ENCODE results near the gene STX8.

STX8 gene

DNA sequence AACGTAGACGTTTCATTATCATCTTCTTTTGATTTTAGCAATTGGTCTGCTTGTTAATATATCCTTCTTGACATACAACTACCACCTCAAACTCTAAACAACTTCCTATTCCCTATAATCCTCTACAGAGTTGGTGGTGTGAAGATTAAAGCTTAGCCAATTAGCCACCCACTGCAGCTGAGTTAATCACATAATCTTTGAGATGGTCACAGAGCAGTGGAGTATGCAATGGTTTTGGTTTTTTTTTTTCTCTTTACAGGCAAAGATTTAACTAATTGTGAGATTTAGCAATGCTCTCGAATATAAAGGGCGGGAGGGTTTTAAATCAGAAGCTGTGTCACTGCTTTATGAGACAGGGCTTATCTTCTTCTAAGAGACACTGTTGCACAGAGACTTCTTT lies 37.0 kb downstream of the STX8 start:
- Histone ChIP-seq H3K18ac (ENCODE audit: low read depth in 1 of 2, low read length in 2 of 2) (no peak overlapping the region), H2AFZ (ENCODE audit: low read depth, low read length) (no peak overlapping the region), H4K8ac (ENCODE audit: low read length) (no peak overlapping the region), H2BK15ac (ENCODE audit: low read depth, poor library complexity, severe bottlenecking) (no peak overlapping the region), H3K23ac (ENCODE audit: low read length in 2 of 2) (no peak overlapping the region), H2BK12ac (ENCODE audit: low read length in 2 of 2) (no peak overlapping the region), H3K27me3 (ENCODE audit: control insufficient read depth in 1 of 2, insufficient read depth in 1 of 2, low read length in 2 of 2) (no peaks in the 10 kb centered on the region), H4K91ac (ENCODE audit: low read length) (no peak overlapping the region), H3K9ac (ENCODE audit: low read length) (no peak overlapping the region), H3K4me2 (ENCODE audit: low read length, poor library complexity, severe bottlenecking) (no peak overlapping the region), H3K36me3 (ENCODE audit: control insufficient read depth in 1 of 2, insufficient read depth in 2 of 2, low read depth in 1 of 2, low read length in 2 of 2) (peaks cover 4 to 9% of the 10 kb centered on the region in 2 experiments), H3K4me1 (ENCODE audit: control insufficient read depth, insufficient read depth, low read depth, low read length) (no peaks in the 10 kb centered on the region), H3K4me3 (ENCODE audit: insufficient read depth in 1 of 2, low read depth in 1 of 2, low read length in 2 of 2) (no peak overlapping the region), H2AK5ac (ENCODE audit: low read length, severe bottlenecking) (no peak overlapping the region), H3K27ac (ENCODE audit: low read length, poor library complexity, severe bottlenecking) (no peak overlapping the region), H3K79me1 (replicated peaks; ENCODE audit: low read length, poor library complexity, severe bottlenecking) (peaks cover 10% of the 10 kb centered on the region), H2BK5ac (ENCODE audit: low read depth, low read length, poor library complexity, severe bottlenecking) (no peak overlapping the region), H3K4ac (ENCODE audit: low read depth in 1 of 2, low read length in 2 of 2) (no peak overlapping the region), H2BK120ac (ENCODE audit: low read depth, low read length) (no peak overlapping the region), H3K14ac (ENCODE audit: low read length in 2 of 2) (no peak overlapping the region), H3K9me3 (ENCODE audit: control insufficient read depth, low read length) (no peaks in the 10 kb centered on the region)
- no peak for DNase-seq
- WGBS: 93% methylated on average over 2 of the region's 4 CpGs

DNA sequence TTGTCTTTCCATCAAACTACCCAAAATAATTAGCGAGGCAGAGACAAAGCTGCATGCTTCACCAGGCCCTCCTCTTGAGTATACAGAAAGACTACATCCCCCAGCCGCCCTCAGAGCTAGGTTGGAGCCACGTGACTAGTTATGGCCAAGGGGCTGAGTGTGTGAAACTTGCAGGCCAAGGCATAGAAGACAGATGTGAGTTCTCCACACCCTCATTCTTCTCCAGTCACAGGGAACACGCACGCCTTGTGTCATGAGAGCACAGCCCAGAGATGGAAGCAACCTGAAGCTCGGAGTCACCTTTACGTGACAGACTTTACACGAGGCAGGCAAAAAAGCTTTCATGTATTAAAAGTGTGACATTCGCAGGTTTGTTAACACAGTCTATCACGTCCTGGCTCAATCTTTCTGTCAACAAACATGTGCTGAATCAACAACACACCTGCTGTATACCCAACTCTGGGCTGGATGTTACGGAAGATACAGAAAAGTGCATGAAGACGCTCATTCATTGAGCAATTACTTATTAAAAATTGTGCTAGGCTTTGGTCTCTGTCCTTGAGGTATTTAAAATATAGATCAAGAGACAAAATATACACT lies 38.3 kb downstream of the STX8 start:
- Histone ChIP-seq H2BK12ac (ENCODE audit: low read length in 2 of 2) (no peak overlapping the region), H2BK15ac (ENCODE audit: low read depth, poor library complexity, severe bottlenecking) (no peak overlapping the region), H3K9me3 (ENCODE audit: control insufficient read depth, low read length) (no peaks in the 10 kb centered on the region), H2BK5ac (ENCODE audit: low read depth, low read length, poor library complexity, severe bottlenecking) (no peak overlapping the region), H3K4me1 (ENCODE audit: control insufficient read depth, insufficient read depth, low read depth, low read length) (no peaks in the 10 kb centered on the region), H2AK5ac (ENCODE audit: low read length, severe bottlenecking) (no peak overlapping the region), H3K79me1 (replicated peaks; ENCODE audit: low read length, poor library complexity, severe bottlenecking) (peaks cover 8% of the 10 kb centered on the region), H3K27me3 (ENCODE audit: control insufficient read depth in 1 of 2, insufficient read depth in 1 of 2, low read length in 2 of 2) (no peaks in the 10 kb centered on the region), H3K23ac (ENCODE audit: low read length in 2 of 2) (no peak overlapping the region), H3K14ac (ENCODE audit: low read length in 2 of 2) (no peak overlapping the region), H3K4me3 (ENCODE audit: insufficient read depth in 1 of 2, low read depth in 1 of 2, low read length in 2 of 2) (no peak overlapping the region), H3K9ac (ENCODE audit: low read length) (no peak overlapping the region), H4K8ac (ENCODE audit: low read length) (no peak overlapping the region), H3K18ac (ENCODE audit: low read depth in 1 of 2, low read length in 2 of 2) (no peak overlapping the region), H3K4me2 (ENCODE audit: low read length, poor library complexity, severe bottlenecking) (no peak overlapping the region), H2AFZ (ENCODE audit: low read depth, low read length) (no peak overlapping the region), H3K4ac (ENCODE audit: low read depth in 1 of 2, low read length in 2 of 2) (no peak overlapping the region), H3K36me3 (ENCODE audit: control insufficient read depth in 1 of 2, insufficient read depth in 2 of 2, low read depth in 1 of 2, low read length in 2 of 2) (peaks cover 4 to 9% of the 10 kb centered on the region in 2 experiments), H4K91ac (ENCODE audit: low read length) (peak overlapping the region; percentile 34), H3K27ac (ENCODE audit: low read length, poor library complexity, severe bottlenecking) (no peak overlapping the region), H2BK120ac (ENCODE audit: low read depth, low read length) (no peak overlapping the region)
- no peak for DNase-seq
- WGBS: 97% methylated on average over 10 of the region's 12 CpGs

GRCh38 chr17:9536061-9536460 lies 39.6 kb downstream of the STX8 start:
- peaks cover 8% of the 10 kb centered on the region for H3K79me1 ChIP-seq (replicated peaks; ENCODE audit: low read length, poor library complexity, severe bottlenecking)
- H2AFZ ChIP-seq (ENCODE audit: low read depth, low read length): no peak overlapping the region
- H3K27me3 ChIP-seq (ENCODE audit: control insufficient read depth in 1 of 2, insufficient read depth in 1 of 2, low read length in 2 of 2): no peaks in the 10 kb centered on the region
- H2AK5ac ChIP-seq (ENCODE audit: low read length, severe bottlenecking): no peak overlapping the region
- H3K9me3 ChIP-seq (ENCODE audit: control insufficient read depth, low read length): no peaks in the 10 kb centered on the region
- H2BK15ac ChIP-seq (ENCODE audit: low read depth, poor library complexity, severe bottlenecking): no peak overlapping the region
- no peaks in the 10 kb centered on the region for H3K4me1 ChIP-seq (ENCODE audit: control insufficient read depth, insufficient read depth, low read depth, low read length)
- H2BK5ac ChIP-seq (ENCODE audit: low read depth, low read length, poor library complexity, severe bottlenecking): no peak overlapping the region
- no peak overlapping the region for H3K18ac ChIP-seq (ENCODE audit: low read depth in 1 of 2, low read length in 2 of 2)
- 90% methylated on average over 6 of the region's 8 CpGs for WGBS
- H4K8ac ChIP-seq (ENCODE audit: low read length): no peak overlapping the region
- no peak overlapping the region for H3K14ac ChIP-seq (ENCODE audit: low read length in 2 of 2)
- H2BK120ac ChIP-seq (ENCODE audit: low read depth, low read length): no peak overlapping the region
- H3K4ac ChIP-seq (ENCODE audit: low read depth in 1 of 2, low read length in 2 of 2): no peak overlapping the region
- no peak overlapping the region for H4K91ac ChIP-seq (ENCODE audit: low read length)
- H3K4me2 ChIP-seq (ENCODE audit: low read length, poor library complexity, severe bottlenecking): no peak overlapping the region
- no peak overlapping the region for H3K23ac ChIP-seq (ENCODE audit: low read length in 2 of 2)
- H2BK12ac ChIP-seq (ENCODE audit: low read length in 2 of 2): no peak overlapping the region
- no peak overlapping the region for H3K27ac ChIP-seq (ENCODE audit: low read length, poor library complexity, severe bottlenecking)
- DNase-seq: no peak
- peaks cover under 1 to 7% of the 10 kb centered on the region in 2 experiments for H3K36me3 ChIP-seq (ENCODE audit: control insufficient read depth in 1 of 2, insufficient read depth in 2 of 2, low read depth in 1 of 2, low read length in 2 of 2)
- no peak overlapping the region for H3K4me3 ChIP-seq (ENCODE audit: insufficient read depth in 1 of 2, low read depth in 1 of 2, low read length in 2 of 2)
- no peak overlapping the region for H3K9ac ChIP-seq (ENCODE audit: low read length)

DNA sequence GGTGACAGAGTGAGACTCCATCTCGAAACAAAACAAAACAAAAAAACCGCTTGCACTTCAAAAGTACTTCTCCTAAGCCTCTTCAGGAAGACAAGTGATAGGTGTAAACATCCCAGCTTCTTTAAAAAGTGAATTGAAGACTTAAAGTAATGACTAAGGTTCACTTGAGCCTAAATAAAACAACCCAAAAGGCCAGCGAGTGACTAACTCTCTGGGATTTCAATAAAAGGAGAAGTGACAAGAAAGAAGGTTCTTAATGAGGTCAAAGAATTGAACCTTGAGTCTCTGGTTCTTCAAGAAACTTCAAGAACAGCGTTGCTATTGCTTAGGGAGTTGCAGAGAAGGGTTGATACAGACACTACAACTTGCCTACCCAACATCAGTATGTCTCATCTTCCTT lies 42.2 kb downstream of the STX8 start:
- H2BK5ac ChIP-seq (ENCODE audit: low read depth, low read length, poor library complexity, severe bottlenecking): no peak overlapping the region
- H3K4me3 ChIP-seq (ENCODE audit: insufficient read depth in 1 of 2, low read depth in 1 of 2, low read length in 2 of 2): no peak overlapping the region
- H3K4me2 ChIP-seq (ENCODE audit: low read length, poor library complexity, severe bottlenecking): no peak overlapping the region
- H3K23ac ChIP-seq (ENCODE audit: low read length in 2 of 2): no peak overlapping the region
- no peaks in the 10 kb centered on the region for H3K9me3 ChIP-seq (ENCODE audit: control insufficient read depth, low read length)
- no peak overlapping the region for H3K9ac ChIP-seq (ENCODE audit: low read length)
- no peak overlapping the region for H3K14ac ChIP-seq (ENCODE audit: low read length in 2 of 2)
- WGBS: 79% methylated on average over 2 of the region's 4 CpGs
- no peaks in the 10 kb centered on the region for H3K36me3 ChIP-seq (ENCODE audit: control insufficient read depth in 1 of 2, insufficient read depth in 2 of 2, low read depth in 1 of 2, low read length in 2 of 2)
- H4K8ac ChIP-seq (ENCODE audit: low read length): no peak overlapping the region
- H3K4ac ChIP-seq (ENCODE audit: low read depth in 1 of 2, low read length in 2 of 2): no peak overlapping the region
- no peak overlapping the region for H4K91ac ChIP-seq (ENCODE audit: low read length)
- no peak overlapping the region for H3K27ac ChIP-seq (ENCODE audit: low read length, poor library complexity, severe bottlenecking)
- H2AFZ ChIP-seq (ENCODE audit: low read depth, low read length): no peak overlapping the region
- H2AK5ac ChIP-seq (ENCODE audit: low read length, severe bottlenecking): no peak overlapping the region
- H3K27me3 ChIP-seq (ENCODE audit: control insufficient read depth in 1 of 2, insufficient read depth in 1 of 2, low read length in 2 of 2): no peaks in the 10 kb centered on the region
- H3K4me1 ChIP-seq (ENCODE audit: control insufficient read depth, insufficient read depth, low read depth, low read length): no peaks in the 10 kb centered on the region
- DNase-seq: no peak
- no peak overlapping the region for H2BK120ac ChIP-seq (ENCODE audit: low read depth, low read length)
- H2BK15ac ChIP-seq (ENCODE audit: low read depth, poor library complexity, severe bottlenecking): no peak overlapping the region
- H2BK12ac ChIP-seq (ENCODE audit: low read length in 2 of 2): peak overlapping the region in 1 of 2 experiments; percentile 73
- peaks cover 8% of the 10 kb centered on the region for H3K79me1 ChIP-seq (replicated peaks; ENCODE audit: low read length, poor library complexity, severe bottlenecking)
- H3K18ac ChIP-seq (ENCODE audit: low read depth in 1 of 2, low read length in 2 of 2): no peak overlapping the region

All from mesenchymal stem cell (in vitro differentiated cells and primary cell).